PC-9 (cell line): ENCODE measurements around the gene ADAMTS6.

Experiments used
- CTCF ChIP-seq: fragments of 200-600 bp; sonication (generic); conservative IDR thresholded peaks from 2 replicates; pipeline ENCODE4 v1.6.1; 2017; ENCODE audit warnings: mixed run types, antibody characterized with exemption, mild to moderate bottlenecking, moderate library complexity
- EZH2 ChIP-seq: fragments of 200-600 bp; sonication (generic); IDR thresholded peaks from 2 replicates; pipeline ENCODE4 v1.8.0; 2017; ENCODE audit warnings: antibody characterized with exemption, low read depth

- TF ChIP-seq CTCF (no peak), EZH2 (no peak)
Observed at GRCh38 chr5:65394087-65394486, 87.6 kb downstream of the ADAMTS6 start.
